Astrocyte (in vitro differentiated cells and primary cell): ENCODE results near the gene DGKI.

Source experiments
- EZH2 ChIP-seq: IDR thresholded peaks from 2 replicates; pipeline ENCODE4 v1.6.1; 2012; ENCODE audit warnings: mild to moderate bottlenecking, low read length, inconsistent platforms; ENCODE audit not compliant: insufficient read depth
- TF ChIP-seq, protein P1 (sequence below): IDR thresholded peaks from 2 replicates; pipeline ENCODE4 v1.5.1; 2011; ENCODE audit warnings: low read depth, mild to moderate bottlenecking, inconsistent platforms, low read length, moderate library complexity; ENCODE audit not compliant: insufficient read depth

DNA sequence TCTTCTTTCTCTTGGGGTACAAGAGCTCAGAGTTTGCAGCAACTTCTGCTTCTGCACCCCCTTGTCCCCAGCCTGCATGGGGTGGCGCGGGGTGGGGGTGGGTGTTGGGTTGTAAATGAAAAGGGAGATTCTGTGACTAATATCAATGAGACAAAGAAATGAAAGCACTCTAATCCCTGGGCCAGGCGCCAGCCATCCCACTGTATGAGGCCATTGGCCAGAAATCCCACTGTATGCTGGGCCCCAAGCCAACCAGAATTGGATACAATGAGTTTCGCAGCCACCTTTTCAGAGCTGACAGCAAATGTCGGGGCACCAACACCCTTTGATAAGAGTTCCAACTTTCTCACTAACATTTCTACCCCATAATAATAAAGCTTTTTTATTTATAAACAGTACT is 492.4 kb downstream of the DGKI start:
- TF ChIP-seq, protein P1, sequence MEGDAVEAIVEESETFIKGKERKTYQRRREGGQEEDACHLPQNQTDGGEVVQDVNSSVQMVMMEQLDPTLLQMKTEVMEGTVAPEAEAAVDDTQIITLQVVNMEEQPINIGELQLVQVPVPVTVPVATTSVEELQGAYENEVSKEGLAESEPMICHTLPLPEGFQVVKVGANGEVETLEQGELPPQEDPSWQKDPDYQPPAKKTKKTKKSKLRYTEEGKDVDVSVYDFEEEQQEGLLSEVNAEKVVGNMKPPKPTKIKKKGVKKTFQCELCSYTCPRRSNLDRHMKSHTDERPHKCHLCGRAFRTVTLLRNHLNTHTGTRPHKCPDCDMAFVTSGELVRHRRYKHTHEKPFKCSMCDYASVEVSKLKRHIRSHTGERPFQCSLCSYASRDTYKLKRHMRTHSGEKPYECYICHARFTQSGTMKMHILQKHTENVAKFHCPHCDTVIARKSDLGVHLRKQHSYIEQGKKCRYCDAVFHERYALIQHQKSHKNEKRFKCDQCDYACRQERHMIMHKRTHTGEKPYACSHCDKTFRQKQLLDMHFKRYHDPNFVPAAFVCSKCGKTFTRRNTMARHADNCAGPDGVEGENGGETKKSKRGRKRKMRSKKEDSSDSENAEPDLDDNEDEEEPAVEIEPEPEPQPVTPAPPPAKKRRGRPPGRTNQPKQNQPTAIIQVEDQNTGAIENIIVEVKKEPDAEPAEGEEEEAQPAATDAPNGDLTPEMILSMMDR: no peak
- TF ChIP-seq EZH2: no peak
